Stimulated activated naive CD8-positive, alpha-beta T cell treated with anti-CD3 and anti-CD28 coated beads, Interleukin-15, Interleukin-2, amounts not matched to agents 100 ng/mL and 50 ng/mL, for 24 hours (primary cell): ENCODE measurements around the gene PODXL.

ENCODE experiments used
- H3K27ac Mint-ChIP-seq: one replicate; pipeline ENCODE4 v1.8.0; 2021; ENCODE audit warnings: mild to moderate bottlenecking, mixed read lengths
- H3K27me3 Mint-ChIP-seq: one replicate; pipeline ENCODE4 v1.8.0; 2021; ENCODE audit warnings: mixed read lengths
- H3K36me3 Mint-ChIP-seq: one replicate; pipeline ENCODE4 v1.8.0; 2021; ENCODE audit warnings: low read depth, mixed read lengths
- H3K4me1 Mint-ChIP-seq: one replicate; pipeline ENCODE4 v1.8.0; 2021; ENCODE audit warnings: low read depth, mixed read lengths
- H3K4me3 Mint-ChIP-seq: one replicate; pipeline ENCODE4 v1.8.0; 2021; ENCODE audit warnings: mild to moderate bottlenecking, mixed read lengths
- H3K9me3 Mint-ChIP-seq: one replicate; pipeline ENCODE4 v1.8.0; 2021; ENCODE audit warnings: mixed read lengths

Gene PODXL

DNA sequence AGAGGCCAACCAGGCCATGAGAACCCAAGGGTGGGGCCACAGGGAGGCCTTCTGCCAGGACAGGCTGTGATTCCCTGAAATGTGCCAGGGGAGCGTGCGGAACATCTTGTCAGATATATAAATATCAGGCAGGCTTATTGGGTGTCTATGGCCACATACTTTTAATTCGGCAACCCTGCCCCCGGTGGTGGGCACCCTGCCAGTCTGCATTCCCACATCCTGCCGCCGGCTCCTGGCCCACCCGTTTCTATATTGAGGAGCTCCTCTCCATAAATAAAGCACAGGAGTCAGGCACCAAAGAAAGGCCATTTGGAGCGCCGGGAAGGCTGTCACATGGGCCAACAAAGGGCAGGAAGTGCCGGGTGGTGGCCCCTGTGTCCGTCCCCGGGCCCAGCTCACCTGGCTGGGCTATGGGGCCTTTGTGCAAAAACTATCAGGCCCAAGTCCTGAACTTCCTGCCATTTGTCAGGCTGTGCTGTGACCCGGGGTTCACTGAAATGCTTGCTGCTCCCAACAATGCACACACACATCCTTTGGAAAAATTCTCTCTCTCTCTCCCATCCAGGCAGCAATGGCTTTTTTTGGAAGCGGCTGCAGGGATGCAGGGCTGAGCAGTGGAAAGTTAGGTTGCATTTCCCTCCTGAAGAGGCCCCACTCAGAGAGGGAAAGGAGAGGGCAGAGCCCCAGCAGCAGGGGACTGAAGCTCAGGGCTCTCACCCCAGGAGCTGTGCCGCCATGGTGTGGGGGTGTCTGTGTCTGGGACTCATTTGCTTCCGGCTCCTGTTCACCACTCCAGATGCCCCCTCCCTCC lies 25.0 kb upstream of the PODXL start:
- Mint-ChIP-seq H3K27ac (no peak overlapping the region), H3K4me3 (no peak overlapping the region), H3K27me3 (peaks cover 4% of the 10 kb centered on the region), H3K36me3 (no peaks in the 10 kb centered on the region), H3K4me1 (no peaks in the 10 kb centered on the region), H3K9me3 (no peaks in the 10 kb centered on the region)

DNA sequence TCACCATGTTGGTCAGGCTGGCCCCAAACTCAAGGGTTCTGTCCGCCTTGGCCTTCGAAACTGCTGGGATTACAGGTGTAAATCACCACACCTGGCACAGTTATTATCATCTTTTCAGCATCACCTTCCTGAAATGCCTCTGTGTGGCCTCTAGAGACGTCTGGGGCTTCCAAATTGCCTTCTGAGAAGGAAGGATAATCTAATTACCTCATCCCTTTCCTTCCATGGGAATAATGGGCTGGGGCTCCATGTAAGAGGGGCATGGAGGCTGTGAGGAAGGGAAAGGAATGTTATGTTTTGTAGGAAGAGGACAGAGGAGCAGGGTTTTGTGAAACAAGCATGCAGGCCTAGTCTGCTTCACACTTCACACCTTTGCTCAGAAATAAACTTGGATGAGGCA lies 22.2 kb upstream of the PODXL start:
- H3K36me3 Mint-ChIP-seq, result no peaks in the 10 kb centered on the region
- H3K9me3 Mint-ChIP-seq, result no peaks in the 10 kb centered on the region
- H3K4me1 Mint-ChIP-seq, result no peaks in the 10 kb centered on the region
- H3K27ac Mint-ChIP-seq, result no peak overlapping the region
- H3K27me3 Mint-ChIP-seq, result peaks cover 4% of the 10 kb centered on the region
- no peak overlapping the region for H3K4me3 Mint-ChIP-seq

DNA sequence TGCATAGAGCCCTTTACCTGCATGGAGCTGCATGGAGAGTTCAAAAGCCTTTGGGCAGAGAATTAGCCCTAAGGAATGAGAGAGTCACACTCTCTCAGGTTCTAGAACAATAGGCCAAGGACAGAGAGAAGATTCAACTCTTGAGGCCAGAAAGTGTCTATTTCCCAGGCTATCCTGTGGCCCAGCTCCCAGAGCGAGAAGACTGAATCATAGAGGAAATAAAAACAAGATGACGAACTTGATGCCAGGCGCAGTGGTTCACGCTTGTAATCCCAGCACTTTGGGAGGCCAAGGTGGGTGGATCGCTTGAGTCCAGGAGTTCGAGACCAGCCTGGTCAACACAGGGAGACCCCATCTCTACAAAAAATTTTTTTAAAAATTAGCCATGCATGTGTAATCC lies 18.3 kb upstream of the PODXL start:
- Mint-ChIP-seq H3K36me3 (no peaks in the 10 kb centered on the region), H3K4me1 (no peaks in the 10 kb centered on the region), H3K27me3 (no peaks in the 10 kb centered on the region), H3K9me3 (no peaks in the 10 kb centered on the region), H3K4me3 (no peak overlapping the region), H3K27ac (no peak overlapping the region)

DNA sequence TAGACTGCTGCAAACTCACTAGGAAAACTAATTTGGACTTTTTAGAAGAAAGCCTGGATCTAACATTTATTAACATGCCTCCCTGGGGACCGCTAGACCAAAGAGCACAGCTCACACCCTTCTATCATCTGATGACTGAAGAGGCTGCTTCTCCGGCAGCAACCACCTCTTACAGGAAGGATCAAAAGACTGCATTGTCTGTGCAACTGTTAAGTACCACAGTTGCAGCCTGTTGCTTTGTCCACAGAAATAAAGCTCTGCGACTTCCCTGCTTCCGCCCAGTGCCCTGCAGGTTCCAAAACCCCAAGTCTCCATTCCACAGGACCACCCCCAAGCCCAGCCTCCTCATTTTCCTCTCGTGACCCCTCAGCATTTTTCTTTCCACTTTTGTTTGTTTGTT lies 14.0 kb upstream of the PODXL start:
- no peak overlapping the region for H3K4me3 Mint-ChIP-seq
- H3K9me3 Mint-ChIP-seq, result no peaks in the 10 kb centered on the region
- H3K27me3 Mint-ChIP-seq, result no peaks in the 10 kb centered on the region
- H3K4me1 Mint-ChIP-seq, result no peaks in the 10 kb centered on the region
- H3K27ac Mint-ChIP-seq, result no peak overlapping the region
- no peaks in the 10 kb centered on the region for H3K36me3 Mint-ChIP-seq

DNA sequence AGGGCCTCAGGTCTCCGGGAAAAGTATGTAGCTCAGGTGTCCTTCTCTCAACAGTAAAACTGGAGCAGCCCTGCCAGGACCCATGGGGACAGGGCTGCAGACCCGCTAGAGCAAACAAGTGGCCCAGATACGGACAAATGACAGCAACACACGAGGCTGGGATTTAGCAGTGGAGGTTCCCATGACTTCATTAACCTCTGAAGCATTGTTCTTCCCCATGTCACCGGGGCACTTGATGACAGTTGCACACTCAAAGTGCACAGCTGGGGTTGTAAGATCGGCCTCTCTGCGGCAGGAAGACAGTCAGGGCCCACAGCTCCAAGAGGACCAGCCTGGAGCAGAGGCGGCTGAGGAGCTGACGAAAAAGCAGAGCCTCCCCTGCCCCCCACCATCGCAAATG lies 12.5 kb upstream of the PODXL start:
- Mint-ChIP-seq H3K27ac (no peak overlapping the region), H3K36me3 (no peaks in the 10 kb centered on the region), H3K9me3 (no peaks in the 10 kb centered on the region), H3K4me3 (no peak overlapping the region), H3K4me1 (no peaks in the 10 kb centered on the region), H3K27me3 (no peaks in the 10 kb centered on the region)

DNA sequence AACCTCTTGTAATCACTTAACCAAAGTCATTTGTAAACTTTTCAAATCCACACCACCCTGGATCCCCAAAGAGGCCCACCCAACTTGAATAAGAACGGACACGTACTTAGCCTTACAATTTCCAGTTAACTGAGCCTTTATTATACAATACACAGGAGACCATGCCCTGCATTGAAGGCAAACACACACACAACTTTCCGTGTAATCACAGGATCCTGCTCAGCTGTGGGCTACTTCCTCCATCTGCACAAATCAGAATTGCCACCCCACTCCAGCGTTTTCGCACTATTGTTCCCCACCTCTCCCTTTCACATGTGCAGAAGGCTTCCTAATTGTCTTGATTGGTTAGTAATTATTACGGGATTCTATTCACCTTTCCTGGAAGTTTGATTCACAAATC lies 12.1 kb upstream of the PODXL start:
- Mint-ChIP-seq H3K4me3 (no peak overlapping the region), H3K27ac (no peak overlapping the region), H3K9me3 (no peaks in the 10 kb centered on the region), H3K27me3 (no peaks in the 10 kb centered on the region), H3K4me1 (no peaks in the 10 kb centered on the region), H3K36me3 (no peaks in the 10 kb centered on the region)

DNA sequence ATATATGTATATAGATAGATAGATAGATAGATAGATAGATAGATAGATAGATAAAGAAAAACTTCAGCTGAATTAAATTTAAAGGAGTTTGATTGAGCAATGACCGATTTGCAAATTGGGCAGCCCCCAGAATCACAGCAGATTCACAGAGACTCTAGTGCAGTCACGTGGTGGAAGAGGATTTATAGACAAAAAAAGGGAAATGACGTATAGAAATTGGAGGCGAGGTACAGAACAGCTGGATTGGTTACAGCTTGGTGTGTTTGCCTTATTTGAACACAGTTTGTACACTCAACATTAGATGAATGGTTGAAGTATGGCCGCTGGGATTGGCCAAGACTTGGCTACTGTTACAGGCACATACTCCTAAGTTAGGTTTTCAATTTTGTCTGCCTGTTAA lies 8.2 kb upstream of the PODXL start:
- H3K27me3 Mint-ChIP-seq, result peaks cover 9% of the 10 kb centered on the region
- H3K4me3 Mint-ChIP-seq, result no peak overlapping the region
- H3K36me3 Mint-ChIP-seq, result no peaks in the 10 kb centered on the region
- H3K4me1 Mint-ChIP-seq, result no peaks in the 10 kb centered on the region
- H3K9me3 Mint-ChIP-seq, result no peaks in the 10 kb centered on the region
- no peak overlapping the region for H3K27ac Mint-ChIP-seq

DNA sequence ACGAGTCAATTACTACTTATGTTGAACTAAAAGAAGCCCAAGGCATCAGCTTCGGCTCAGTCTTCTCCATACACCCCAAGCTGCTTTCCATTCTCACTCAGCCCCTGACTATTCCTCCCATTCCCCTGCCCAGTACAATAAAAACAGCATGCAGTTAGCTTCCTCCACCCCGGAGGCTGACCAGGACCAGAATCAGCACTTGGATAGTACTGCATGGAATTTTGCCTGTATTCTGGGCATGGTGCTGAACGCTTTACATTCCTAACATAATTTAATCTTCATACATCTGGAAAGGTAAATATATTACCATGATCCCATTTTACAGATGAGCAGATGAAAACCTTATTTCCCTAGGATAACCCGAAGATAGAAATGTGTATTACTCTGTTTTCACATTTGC lies 7.5 kb upstream of the PODXL start:
- Mint-ChIP-seq H3K4me3 (no peak overlapping the region), H3K4me1 (no peaks in the 10 kb centered on the region), H3K27me3 (peaks cover 9% of the 10 kb centered on the region), H3K27ac (no peak overlapping the region), H3K36me3 (no peaks in the 10 kb centered on the region), H3K9me3 (no peaks in the 10 kb centered on the region)

DNA sequence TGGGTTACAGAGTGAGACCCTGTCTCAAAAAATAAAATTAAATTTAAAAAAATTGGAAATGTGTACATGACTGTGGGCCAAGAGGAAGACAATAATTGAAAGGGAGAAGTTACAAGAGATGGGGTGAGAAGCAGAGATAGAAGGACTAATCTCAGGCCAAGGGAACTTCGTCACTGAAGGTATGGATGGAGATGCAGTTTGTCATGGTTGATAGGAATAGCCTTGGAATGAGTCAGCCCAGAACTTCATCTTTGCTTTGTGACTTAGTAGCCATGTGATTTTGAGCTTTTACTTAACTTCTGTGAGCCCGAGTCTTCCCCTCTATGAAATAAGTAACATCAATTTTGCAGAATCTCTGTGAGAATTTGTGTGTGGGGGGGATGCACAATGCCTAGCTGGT lies 6.5 kb upstream of the PODXL start:
- no peak overlapping the region for H3K27ac Mint-ChIP-seq
- no peak overlapping the region for H3K4me3 Mint-ChIP-seq
- H3K4me1 Mint-ChIP-seq, result no peaks in the 10 kb centered on the region
- no peaks in the 10 kb centered on the region for H3K36me3 Mint-ChIP-seq
- H3K9me3 Mint-ChIP-seq, result no peaks in the 10 kb centered on the region
- peaks cover 19% of the 10 kb centered on the region for H3K27me3 Mint-ChIP-seq

DNA sequence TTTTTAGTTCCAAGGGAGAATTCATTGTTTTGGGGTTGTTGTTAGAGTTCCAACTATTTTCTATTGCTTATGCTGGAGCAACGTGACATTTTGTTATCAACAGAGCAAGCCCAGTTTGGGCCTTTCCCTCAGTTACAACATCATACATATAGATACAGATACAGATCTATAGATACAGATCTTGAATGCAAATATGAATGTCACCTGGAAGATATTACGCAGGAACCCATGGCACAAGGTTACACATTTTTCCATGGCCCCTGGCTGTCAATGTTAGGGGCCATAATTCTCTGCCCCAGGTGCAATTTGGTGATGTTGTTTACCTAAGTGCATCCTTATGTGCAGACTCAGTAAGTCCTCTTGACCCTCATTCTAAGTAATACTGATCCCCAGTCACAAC lies 3.6 kb upstream of the PODXL start:
- Mint-ChIP-seq H3K4me3 (no peak overlapping the region), H3K9me3 (no peaks in the 10 kb centered on the region), H3K27me3 (peaks cover 36% of the 10 kb centered on the region), H3K27ac (no peak overlapping the region), H3K4me1 (peaks cover 17% of the 10 kb centered on the region), H3K36me3 (no peaks in the 10 kb centered on the region)

DNA sequence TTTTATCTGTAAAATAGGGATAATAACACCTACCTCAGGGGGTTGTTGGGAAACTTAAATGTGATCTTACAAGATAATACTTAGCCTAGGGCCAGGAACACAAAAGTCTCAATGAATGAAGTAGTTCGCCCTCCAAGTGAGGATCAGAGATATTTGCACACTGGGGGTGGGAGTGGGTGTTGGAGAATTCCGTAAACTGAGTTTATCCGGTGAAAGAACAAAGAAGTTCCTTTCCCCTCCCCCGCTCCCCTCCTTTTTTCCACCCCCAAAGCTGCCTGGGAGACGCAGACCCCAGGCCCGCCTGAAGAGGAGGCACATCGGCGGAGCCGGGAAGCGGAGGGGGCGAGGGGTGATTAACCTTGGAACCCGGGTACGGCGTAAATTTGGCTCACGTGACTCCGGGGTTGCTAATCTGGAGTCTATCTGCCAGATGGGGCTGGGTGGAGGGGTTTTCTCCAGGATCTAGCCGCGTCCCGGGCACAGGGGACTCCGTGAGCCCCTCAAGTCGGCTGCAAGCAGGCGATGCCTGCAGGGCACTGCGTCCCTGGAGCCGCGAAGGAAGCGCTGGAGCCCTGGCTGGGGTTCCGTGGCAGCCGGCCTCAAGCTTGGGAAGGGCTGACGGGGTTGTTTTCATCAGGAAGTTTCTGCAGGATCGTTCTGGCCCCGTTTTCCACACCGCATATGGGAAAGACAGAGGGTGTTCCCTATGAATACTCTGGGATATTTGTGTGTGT lies 1.4 kb upstream of the PODXL start:
- Mint-ChIP-seq H3K9me3 (no peaks in the 10 kb centered on the region), H3K27ac (no peak overlapping the region), H3K4me1 (peaks cover 17% of the 10 kb centered on the region), H3K4me3 (no peak overlapping the region), H3K27me3 (peaks cover 51% of the 10 kb centered on the region), H3K36me3 (no peaks in the 10 kb centered on the region)

DNA sequence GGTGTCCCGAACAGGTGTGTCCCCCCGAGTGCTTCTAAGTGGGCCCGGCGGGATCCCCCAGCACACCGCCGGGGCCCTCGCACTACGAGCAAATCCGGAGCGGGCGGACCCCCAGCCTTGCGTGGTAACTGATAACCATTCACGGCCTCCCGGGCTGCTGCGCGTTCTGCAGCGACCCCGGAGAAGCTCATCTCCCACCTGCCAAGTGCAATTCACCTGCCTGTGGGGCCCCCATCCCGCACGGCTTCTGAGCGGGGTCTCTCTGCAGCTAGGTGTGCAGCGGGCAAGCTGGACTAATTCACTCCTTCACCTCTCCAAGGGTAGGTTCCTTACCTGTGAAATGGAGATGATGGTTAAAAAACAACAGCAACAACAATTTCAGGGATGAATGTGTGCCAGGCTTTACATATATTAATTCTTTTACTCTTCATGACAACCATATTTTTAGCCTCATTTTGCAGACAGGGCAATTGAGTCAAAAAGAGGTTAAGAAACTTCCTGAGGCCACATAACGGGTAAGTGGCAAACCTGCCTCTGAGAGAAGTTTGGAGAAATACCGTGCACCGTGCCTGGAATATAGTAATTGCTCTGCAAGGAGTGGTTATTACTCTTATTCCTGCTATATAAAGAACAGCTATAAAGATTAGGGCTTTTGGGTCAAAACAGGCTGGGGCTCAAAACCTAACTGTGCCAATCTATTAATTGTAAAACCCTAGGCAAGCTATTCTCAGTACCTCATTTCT lies 652 bp upstream of the PODXL start:
- Mint-ChIP-seq H3K4me3 (peak overlapping the region; percentile 70), H3K27me3 (peaks cover 55% of the 10 kb centered on the region), H3K36me3 (no peaks in the 10 kb centered on the region), H3K9me3 (no peaks in the 10 kb centered on the region), H3K4me1 (peaks cover 17% of the 10 kb centered on the region), H3K27ac (no peak overlapping the region)

DNA sequence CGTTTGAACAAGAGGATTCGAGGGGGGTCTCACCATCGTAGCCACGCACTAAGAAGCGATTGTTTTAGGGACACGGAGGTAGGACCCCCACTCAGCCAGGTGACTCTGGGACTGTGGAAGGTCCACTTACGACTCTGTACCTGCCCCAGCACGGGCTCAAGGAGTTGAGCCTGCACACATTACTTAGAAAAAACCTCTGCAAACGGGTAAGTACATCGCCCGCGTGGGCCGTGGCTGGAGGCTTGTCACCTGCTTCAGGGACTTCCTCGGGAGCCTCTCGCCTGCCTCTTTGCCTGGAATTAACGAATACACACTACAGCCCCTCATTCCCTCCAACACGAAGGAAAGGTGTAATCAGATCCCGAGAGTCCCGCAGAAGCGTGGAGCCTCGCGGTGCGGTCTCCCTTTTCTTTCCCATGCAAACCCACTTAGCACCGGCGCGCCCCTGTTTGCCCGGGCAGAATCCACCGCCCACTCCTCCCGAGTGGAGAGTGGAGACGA lies 826 bp downstream of the PODXL start:
- H3K9me3 Mint-ChIP-seq, result no peaks in the 10 kb centered on the region
- H3K36me3 Mint-ChIP-seq, result no peaks in the 10 kb centered on the region
- H3K27ac Mint-ChIP-seq, result no peak overlapping the region
- H3K27me3 Mint-ChIP-seq, result peaks cover 51% of the 10 kb centered on the region
- peaks cover 17% of the 10 kb centered on the region for H3K4me1 Mint-ChIP-seq
- peak overlapping the region; percentile 75 for H3K4me3 Mint-ChIP-seq

DNA sequence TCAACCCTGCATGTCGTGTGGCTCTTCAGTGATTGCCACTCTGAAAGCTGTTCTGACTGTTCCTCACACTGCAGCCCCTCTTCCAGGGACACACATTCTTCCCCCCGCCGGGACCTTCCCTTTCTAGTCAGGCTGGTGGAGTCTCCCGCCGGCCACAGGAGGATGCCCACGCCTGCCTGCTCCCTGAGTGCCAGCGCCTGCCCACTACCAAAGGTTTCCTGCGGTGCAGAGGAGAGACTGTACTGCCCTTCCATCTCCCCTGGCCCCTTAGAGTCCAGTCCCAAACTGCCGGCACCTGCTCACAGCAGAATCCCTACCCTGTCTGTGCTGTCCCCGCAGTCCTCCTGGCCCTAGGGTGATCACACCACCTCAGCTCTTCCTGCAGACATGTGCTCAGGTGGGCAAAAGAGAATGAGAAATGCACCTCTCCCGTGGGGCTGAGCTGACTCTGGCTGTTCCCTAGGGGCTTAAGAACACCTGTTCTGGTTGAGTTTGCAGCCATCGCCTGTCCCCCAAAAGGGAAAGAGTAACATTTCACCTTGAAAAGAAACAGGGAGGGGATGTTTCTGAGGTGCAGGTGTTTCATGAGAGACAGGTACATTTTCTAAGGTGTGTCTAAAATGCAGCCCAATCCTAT lies 1.4 kb downstream of the PODXL start:
- no peaks in the 10 kb centered on the region for H3K36me3 Mint-ChIP-seq
- no peak overlapping the region for H3K4me3 Mint-ChIP-seq
- peaks cover 17% of the 10 kb centered on the region for H3K4me1 Mint-ChIP-seq
- no peak overlapping the region for H3K27ac Mint-ChIP-seq
- no peaks in the 10 kb centered on the region for H3K9me3 Mint-ChIP-seq
- H3K27me3 Mint-ChIP-seq, result peaks cover 50% of the 10 kb centered on the region

DNA sequence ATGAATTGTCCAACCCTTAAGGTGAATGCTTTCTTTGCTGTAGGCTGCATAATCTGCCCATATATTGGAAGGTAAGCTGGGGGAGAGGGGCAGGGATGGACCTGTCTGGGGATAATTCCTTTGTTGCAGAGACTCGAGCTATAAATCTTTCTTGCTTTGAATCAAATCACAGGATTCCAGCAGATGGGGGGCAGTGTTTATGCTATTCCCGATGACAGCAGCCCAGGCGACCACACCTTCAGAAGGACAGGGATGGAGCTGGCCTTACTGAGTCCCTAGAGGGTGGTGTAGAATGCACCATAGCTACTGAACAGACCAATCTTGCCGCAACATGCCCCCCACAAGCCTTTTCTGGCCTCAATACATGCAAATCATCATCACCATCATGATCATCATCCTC lies 2.5 kb downstream of the PODXL start:
- Mint-ChIP-seq H3K36me3 (no peaks in the 10 kb centered on the region), H3K27me3 (peaks cover 47% of the 10 kb centered on the region), H3K9me3 (no peaks in the 10 kb centered on the region), H3K4me3 (no peak overlapping the region), H3K27ac (no peak overlapping the region), H3K4me1 (peaks cover 17% of the 10 kb centered on the region)
